ENCODE measurements around the gene SPP2. TPM values are rescaled to one million over a fixed set of nuclear protein-coding genes. Genes with fewer than 3 reads are reported as not detected.

The SPP2 gene
- total RNA-seq, 1 donor from 2014 or later: not detected

- no peak for TF ChIP-seq CTCF (conservative IDR thresholded peaks at IDR 0.05)
- Mint-ChIP-seq H3K9me3 (peaks cover 9% of the 10 kb centered on the region), H3K36me3 (ENCODE audit: low read depth) (no peaks in the 10 kb centered on the region), H3K4me3 (no peak overlapping the region), H3K27ac (ENCODE audit: unreplicated experiment) (no peak overlapping the region), H3K27me3 (ENCODE audit: low read depth) (no peaks in the 10 kb centered on the region), H3K4me1 (no peaks in the 10 kb centered on the region)
- DNase-seq (ENCODE audit: low read depth, low spot score): no peak
Measured at GRCh38 chr2:234033885-234034284, 16.6 kb upstream of the SPP2 start.

- no peak overlapping the region for H3K27ac Mint-ChIP-seq (ENCODE audit: unreplicated experiment)
Measured at GRCh38 chr2:234038076-234038802, 12.3 kb upstream of the SPP2 start.

DNA sequence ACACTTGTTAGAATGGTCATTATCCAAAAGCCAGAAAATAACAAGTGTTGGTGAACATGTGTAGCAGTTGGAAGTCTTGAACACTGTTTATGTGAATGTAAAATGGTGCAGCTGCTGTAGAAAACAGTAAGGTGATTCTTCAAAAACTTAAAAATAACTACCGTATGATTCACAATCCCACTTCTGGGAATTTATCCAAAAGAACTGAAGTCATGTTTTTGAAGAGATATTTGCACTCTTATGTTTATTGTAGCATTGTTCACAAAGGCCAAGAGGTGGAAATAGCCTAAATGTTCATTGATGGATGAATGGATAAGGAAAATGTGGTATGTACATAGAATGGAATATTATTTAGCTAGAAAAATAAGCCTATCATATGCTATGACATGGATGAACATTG lies 6.3 kb upstream of the SPP2 start:
- DNase-seq (ENCODE audit: low read depth, low spot score): no peak
- no peak for TF ChIP-seq CTCF (conservative IDR thresholded peaks at IDR 0.05)
- Mint-ChIP-seq H3K4me3 (no peak overlapping the region), H3K4me1 (no peaks in the 10 kb centered on the region), H3K27me3 (ENCODE audit: low read depth) (peaks cover 3% of the 10 kb centered on the region), H3K36me3 (ENCODE audit: low read depth) (no peaks in the 10 kb centered on the region), H3K9me3 (peaks cover 5% of the 10 kb centered on the region), H3K27ac (ENCODE audit: unreplicated experiment) (no peak overlapping the region)

More at GRCh38 chr2:234038076-234038802, 12.3 kb upstream of the SPP2 start:
- Mint-ChIP-seq H3K4me3 (no peak overlapping the region), H3K36me3 (ENCODE audit: low read depth) (no peaks in the 10 kb centered on the region), H3K4me1 (no peaks in the 10 kb centered on the region), H3K9me3 (peaks cover 5% of the 10 kb centered on the region), H3K27me3 (ENCODE audit: low read depth) (no peaks in the 10 kb centered on the region)
- no peak for TF ChIP-seq CTCF (conservative IDR thresholded peaks at IDR 0.05)
- DNase-seq (ENCODE audit: low read depth, low spot score): no peak

DNA sequence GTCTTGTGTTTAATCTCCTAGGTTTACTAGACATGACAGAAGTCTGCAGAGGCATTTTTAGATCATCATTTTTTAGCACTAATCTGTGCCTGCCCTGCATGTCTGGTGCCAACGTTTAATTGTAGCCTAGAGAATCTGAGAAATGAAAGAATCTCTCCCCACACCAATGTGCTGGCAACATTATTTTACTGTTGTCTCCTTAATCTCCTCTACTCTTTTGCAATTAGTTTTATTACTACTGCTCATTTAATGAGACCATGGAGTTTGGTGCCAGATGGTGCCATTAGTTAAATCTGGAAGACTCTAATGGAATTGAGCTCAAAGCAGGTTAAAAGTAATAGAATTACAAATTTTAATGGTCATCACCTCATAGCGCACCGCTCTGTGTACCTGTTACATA lies 4.0 kb upstream of the SPP2 start:
- H3K9me3 Mint-ChIP-seq: peaks cover 5% of the 10 kb centered on the region
- H3K4me1 Mint-ChIP-seq: no peaks in the 10 kb centered on the region
- H3K27me3 Mint-ChIP-seq (ENCODE audit: low read depth): peaks cover 3% of the 10 kb centered on the region
- H3K27ac Mint-ChIP-seq (ENCODE audit: unreplicated experiment): no peak overlapping the region
- H3K36me3 Mint-ChIP-seq (ENCODE audit: low read depth): no peaks in the 10 kb centered on the region
- no peak for DNase-seq (ENCODE audit: low read depth, low spot score)
- H3K4me3 Mint-ChIP-seq: no peak overlapping the region
- no peak for TF ChIP-seq CTCF (conservative IDR thresholded peaks at IDR 0.05)

DNA sequence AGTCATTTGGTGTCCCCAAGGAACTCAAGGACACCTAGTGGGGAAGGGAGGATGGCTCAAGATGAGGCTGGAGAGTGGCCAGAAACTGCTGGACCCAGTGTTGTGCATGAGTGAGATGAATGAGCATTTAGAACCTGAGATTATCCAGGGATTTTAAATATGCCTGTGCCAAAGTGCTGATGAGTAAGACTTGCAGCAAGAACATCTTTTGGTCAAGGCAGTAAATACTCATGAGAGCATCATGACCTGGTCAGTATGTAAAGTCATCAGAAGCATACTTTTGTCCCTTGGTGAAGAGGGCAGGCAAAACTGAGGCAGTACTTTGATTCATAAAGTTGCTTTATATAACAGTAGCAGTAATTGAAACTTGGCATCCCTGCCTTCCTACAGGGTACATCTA lies 3.1 kb upstream of the SPP2 start:
- no peak for TF ChIP-seq CTCF (conservative IDR thresholded peaks at IDR 0.05)
- Mint-ChIP-seq H3K4me3 (no peak overlapping the region), H3K27me3 (ENCODE audit: low read depth) (peaks cover 3% of the 10 kb centered on the region), H3K9me3 (peaks cover 5% of the 10 kb centered on the region), H3K4me1 (no peaks in the 10 kb centered on the region), H3K27ac (ENCODE audit: unreplicated experiment) (no peak overlapping the region), H3K36me3 (ENCODE audit: low read depth) (no peaks in the 10 kb centered on the region)
- no peak for DNase-seq (ENCODE audit: low read depth, low spot score)
